ENCODE measurements around the gene SLC6A17. TPM values are rescaled to one million over a fixed set of nuclear protein-coding genes. Genes with fewer than 3 reads are reported as not detected.

SLC6A17 gene
- total RNA-seq, 1 experiment from 2014 or later, result not detected

DNA sequence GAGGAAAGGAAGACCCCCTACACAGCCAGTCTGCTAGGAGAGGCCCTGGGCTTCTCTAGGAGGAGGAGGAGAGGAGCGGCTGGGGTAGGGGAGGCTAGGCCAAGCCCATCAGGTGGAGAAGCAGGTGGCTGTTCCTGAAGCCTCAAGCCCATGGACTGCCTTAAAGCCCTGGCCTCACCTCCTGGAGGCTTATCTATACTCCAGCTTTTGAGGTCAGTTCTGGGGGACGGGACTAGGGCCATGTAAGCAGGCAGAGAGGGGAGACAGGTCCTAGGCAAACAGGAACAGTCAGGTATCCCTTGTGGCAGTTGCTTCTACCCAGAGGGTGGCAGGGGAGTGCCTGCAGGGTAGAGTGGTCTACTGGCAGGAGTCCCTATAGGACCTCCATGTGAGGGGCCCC is 100.5 kb downstream of the SLC6A17 start:
- H2AFZ ChIP-seq (ENCODE audit: low read length), result no peak overlapping the region
- no peak for DNase-seq
- H3K9me3 ChIP-seq (ENCODE audit: low read length), result no peaks in the 10 kb centered on the region
- H3K4me1 ChIP-seq (ENCODE audit: low read length), result no peaks in the 10 kb centered on the region; the same call in 1 of the 2 replicates
- no peaks in the 10 kb centered on the region for H3K9me2 ChIP-seq (replicated peaks; ENCODE audit: insufficient read depth, low read length)
- H3K27me3 ChIP-seq (ENCODE audit: low read length), result no peaks in the 10 kb centered on the region
- no peak overlapping the region for H3K9ac ChIP-seq (ENCODE audit: low read length)
- H4K20me1 ChIP-seq (ENCODE audit: insufficient read depth, low read depth, low read length), result peaks cover 9% of the 10 kb centered on the region; the same call in 1 of the 2 replicates
- H3K4me2 ChIP-seq (ENCODE audit: low read depth, low read length, poor library complexity, severe bottlenecking), result no peak overlapping the region
- no peak overlapping the region for H3K4me3 ChIP-seq (ENCODE audit: low read length)
- H3K36me3 ChIP-seq (ENCODE audit: insufficient read depth, low read length), result no peaks in the 10 kb centered on the region
- H3K27ac ChIP-seq (ENCODE audit: low read length), result no peak overlapping the region
- no peaks in the 10 kb centered on the region for H3K79me2 ChIP-seq (ENCODE audit: low read length)

Other genes with a start within 250 kb of the SLC6A17 start
- gene CSF1, start 239.6 kb upstream of the SLC6A17 start, total RNA-seq (2014; rRNA removed; shearing (Covaris generic); ENCODE audit: low replicate concordance), result 0.07 and 0.29 TPM in 2 replicates
- 29.5 and 34.0 TPM in 2 replicates for gene AHCYL1, start 165.7 kb upstream of the SLC6A17 start, total RNA-seq (2014; rRNA removed; shearing (Covaris generic); ENCODE audit: low replicate concordance)
- gene STRIP1, start 115.9 kb upstream of the SLC6A17 start, total RNA-seq (2014; rRNA removed; shearing (Covaris generic); ENCODE audit: low replicate concordance), result 35.3 and 53.8 TPM in 2 replicates
- not detected in 2 replicates for gene ALX3, start 79.8 kb upstream of the SLC6A17 start, total RNA-seq (2014; rRNA removed; shearing (Covaris generic); ENCODE audit: low replicate concordance)
- 0.19 and 0.47 TPM in 2 replicates for gene UBL4B, start 38.1 kb upstream of the SLC6A17 start, total RNA-seq (2014; rRNA removed; shearing (Covaris generic); ENCODE audit: low replicate concordance)
- gene KCNC4, start 59.8 kb downstream of the SLC6A17 start, total RNA-seq (2014; rRNA removed; shearing (Covaris generic); ENCODE audit: low replicate concordance), result 1.5 and 1.6 TPM in 2 replicates
- 101 and 150 TPM in 2 replicates for gene RBM15, start 188.9 kb downstream of the SLC6A17 start, total RNA-seq (2014; rRNA removed; shearing (Covaris generic); ENCODE audit: low replicate concordance)
- 51.4 and 116 TPM in 2 replicates for gene SLC16A4, start 240.5 kb downstream of the SLC6A17 start, total RNA-seq (2014; rRNA removed; shearing (Covaris generic); ENCODE audit: low replicate concordance)

Measured in Karpas-422 (cell line).